Measurements from ENCODE around the gene OLFML2B. TPM values are rescaled to one million over a fixed set of nuclear protein-coding genes. Genes with fewer than 3 reads are reported as not detected.

The OLFML2B gene
- total RNA-seq, 2 donors from 2014 or later = 32.2 to 46.6 TPM

- no peaks in the 10 kb centered on the region for H3K27me3 ChIP-seq (replicated peaks; ENCODE audit: insufficient read depth)
- no peak for ATAC-seq (ENCODE audit: insufficient number of reproducible peaks, low FRiP score, low read depth)
- peak overlapping the region in 1 of 2 donors; percentile 42 for H3K27ac ChIP-seq
- DNase-seq (ENCODE audit: low spot score) = no peak
- no peaks in the 10 kb centered on the region for H3K9me3 ChIP-seq
- H3K4me3 ChIP-seq = no peak overlapping the region
- peaks cover 3% of the 10 kb centered on the region for H3K36me3 ChIP-seq
- TF ChIP-seq CTCF (IDR thresholded peaks at IDR 0.05) = no peak
- H3K4me1 ChIP-seq (ENCODE audit: control insufficient read depth in 1 of 2, low read depth in 2 of 2) = peaks cover 13 to 20% of the 10 kb centered on the region in 2 donors
Measured at GRCh38 chr1:161954050-161954449, 69.6 kb downstream of the OLFML2B start.

GRCh38 chr1:161953256-161953920 is 70.3 kb downstream of the OLFML2B start:
- no peaks in the 10 kb centered on the region for H3K36me3 ChIP-seq
- H3K9me3 ChIP-seq = no peaks in the 10 kb centered on the region
- H3K27ac ChIP-seq = peak overlapping the region in 1 of 2 donors; percentile 42
- H3K4me1 ChIP-seq (ENCODE audit: control insufficient read depth in 1 of 2, low read depth in 2 of 2) = peaks cover 13 to 23% of the 10 kb centered on the region in 2 donors
- DNase-seq (ENCODE audit: low spot score) (no peak), ATAC-seq (ENCODE audit: insufficient number of reproducible peaks, low FRiP score, low read depth) (no peak)
- no peak for TF ChIP-seq CTCF (IDR thresholded peaks at IDR 0.05)
- no peaks in the 10 kb centered on the region for H3K27me3 ChIP-seq (replicated peaks; ENCODE audit: insufficient read depth)
- no peak overlapping the region for H3K4me3 ChIP-seq

- Histone ChIP-seq H3K4me1 (ENCODE audit: control insufficient read depth in 1 of 2, low read depth in 2 of 2) (peaks cover 13 to 23% of the 10 kb centered on the region in 2 donors), H3K36me3 (no peaks in the 10 kb centered on the region), H3K4me3 (no peak overlapping the region), H3K27ac (no peak overlapping the region), H3K27me3 (replicated peaks; ENCODE audit: insufficient read depth) (no peaks in the 10 kb centered on the region), H3K9me3 (no peaks in the 10 kb centered on the region)
- no peak for ATAC-seq (ENCODE audit: insufficient number of reproducible peaks, low FRiP score, low read depth)
- TF ChIP-seq CTCF (IDR thresholded peaks at IDR 0.05) = no peak
- DNase-seq (ENCODE audit: low spot score) = no peak
Measured at GRCh38 chr1:161952607-161953172, 71.0 kb downstream of the OLFML2B start.

- ATAC-seq (ENCODE audit: insufficient number of reproducible peaks, low FRiP score, low read depth) (no peak), DNase-seq (ENCODE audit: low spot score) (no peak)
- H3K27ac ChIP-seq = no peak overlapping the region
- H3K36me3 ChIP-seq = no peaks in the 10 kb centered on the region
- H3K4me1 ChIP-seq (ENCODE audit: control insufficient read depth in 1 of 2, low read depth in 2 of 2) = peaks cover 13 to 24% of the 10 kb centered on the region in 2 donors
- no peak overlapping the region for H3K4me3 ChIP-seq
- no peaks in the 10 kb centered on the region for H3K9me3 ChIP-seq
- no peaks in the 10 kb centered on the region for H3K27me3 ChIP-seq (replicated peaks; ENCODE audit: insufficient read depth)
- TF ChIP-seq CTCF (IDR thresholded peaks at IDR 0.05) = no peak
Measured at GRCh38 chr1:161951646-161952045, 72.0 kb downstream of the OLFML2B start.

- Histone ChIP-seq H3K36me3 (no peaks in the 10 kb centered on the region), H3K27ac (no peak overlapping the region), H3K9me3 (no peaks in the 10 kb centered on the region), H3K4me3 (no peak overlapping the region), H3K27me3 (replicated peaks; ENCODE audit: insufficient read depth) (no peaks in the 10 kb centered on the region), H3K4me1 (ENCODE audit: control insufficient read depth in 1 of 2, low read depth in 2 of 2) (peaks cover 13 to 33% of the 10 kb centered on the region in 2 donors)
- no peak for ATAC-seq (ENCODE audit: insufficient number of reproducible peaks, low FRiP score, low read depth)
- TF ChIP-seq CTCF (IDR thresholded peaks at IDR 0.05) = no peak
- no peak for DNase-seq (ENCODE audit: low spot score)
Measured at GRCh38 chr1:161950377-161950776, 73.3 kb downstream of the OLFML2B start.
